Measurements from ENCODE around the gene GLI3.

The GLI3 gene

GRCh38 chr7:42168512-42168911 is 68.5 kb downstream of the GLI3 start:
- DNase-seq, result no peak

GRCh38 chr7:42167631-42168236 is 69.3 kb downstream of the GLI3 start:
- no peak for DNase-seq

GRCh38 chr7:42167206-42167605 is 69.8 kb downstream of the GLI3 start:
- no peak for DNase-seq

- no peak for DNase-seq
Measured at GRCh38 chr7:42164881-42165428, 72.1 kb downstream of the GLI3 start.

- DNase-seq, result no peak
Measured at GRCh38 chr7:42162560-42163325, 74.3 kb downstream of the GLI3 start.

GRCh38 chr7:42161719-42162118 is 75.3 kb downstream of the GLI3 start:
- DNase-seq, result no peak

- DNase-seq, result no peak
Measured at GRCh38 chr7:42161110-42161509, 75.9 kb downstream of the GLI3 start.

DNA sequence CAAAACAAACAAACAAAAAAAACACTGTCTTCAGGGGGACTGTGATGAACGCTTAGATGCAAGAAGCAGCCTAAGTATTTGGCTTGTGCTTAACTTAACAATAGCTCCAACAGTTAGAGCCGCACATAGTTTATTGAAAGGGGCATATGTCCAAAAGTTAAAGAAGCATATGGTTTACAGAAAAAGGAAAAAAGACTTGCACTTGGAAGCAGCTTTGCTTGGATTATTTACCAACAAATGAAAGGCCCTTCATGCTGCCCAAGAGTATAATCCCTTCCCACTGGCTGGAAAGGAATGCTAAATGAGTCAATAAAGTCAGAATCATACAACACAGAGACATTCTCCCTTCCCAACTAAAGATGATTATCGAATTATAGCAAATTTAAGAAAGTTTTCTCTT is 77.9 kb downstream of the GLI3 start:
- DNase-seq, result no peak

- DNase-seq, result no peak
Measured at GRCh38 chr7:42156967-42157721, 79.9 kb downstream of the GLI3 start.

- no peak for DNase-seq
Measured at GRCh38 chr7:42156291-42156865, 80.6 kb downstream of the GLI3 start.

- no peak for DNase-seq
Measured at GRCh38 chr7:42155584-42156290, 81.3 kb downstream of the GLI3 start.

GRCh38 chr7:42154173-42154572 is 82.8 kb downstream of the GLI3 start:
- no peak for DNase-seq

GRCh38 chr7:42152329-42153205 is 84.4 kb downstream of the GLI3 start:
- DNase-seq, result no peak

GRCh38 chr7:42151309-42151708 is 85.7 kb downstream of the GLI3 start:
- DNase-seq, result no peak

DNA sequence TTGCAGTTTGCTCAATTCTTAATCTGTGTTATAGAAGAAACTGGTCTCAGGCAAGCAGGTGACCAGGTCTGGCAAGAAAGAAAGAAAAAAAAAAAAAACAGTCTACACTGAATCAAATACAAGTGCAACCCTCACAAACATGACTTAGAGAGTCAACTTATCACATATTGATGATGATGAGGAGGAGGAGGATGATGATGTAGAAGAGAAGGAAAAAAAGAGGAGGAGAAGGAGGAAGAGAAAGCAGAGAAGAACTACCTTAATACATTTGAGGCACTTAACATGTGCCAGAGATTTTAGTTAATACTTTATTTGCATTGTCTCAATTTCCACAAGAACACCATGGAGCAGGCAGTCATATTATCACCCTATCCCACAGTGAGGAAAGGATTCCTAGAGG is 91.5 kb downstream of the GLI3 start:
- no peak for DNase-seq

DNA sequence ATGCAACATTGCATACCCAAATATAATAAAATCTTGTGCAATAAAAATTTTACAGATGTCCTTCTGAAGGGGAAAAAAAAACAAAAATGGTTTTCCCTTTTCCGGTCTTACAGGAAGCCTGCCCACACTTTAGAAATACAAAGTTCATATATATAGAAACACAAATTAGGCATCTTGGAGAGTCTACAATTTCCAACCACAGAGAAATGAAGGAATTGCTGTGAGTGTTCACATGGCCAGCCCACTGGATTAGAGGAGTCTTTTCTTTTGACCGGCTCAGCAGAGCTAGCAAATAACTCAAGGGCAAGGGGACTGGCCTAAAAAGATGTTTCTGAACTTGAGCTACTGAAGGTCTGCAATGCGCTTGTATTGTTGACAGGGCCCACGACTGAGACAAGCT is 92.4 kb downstream of the GLI3 start:
- no peak for DNase-seq

DNA sequence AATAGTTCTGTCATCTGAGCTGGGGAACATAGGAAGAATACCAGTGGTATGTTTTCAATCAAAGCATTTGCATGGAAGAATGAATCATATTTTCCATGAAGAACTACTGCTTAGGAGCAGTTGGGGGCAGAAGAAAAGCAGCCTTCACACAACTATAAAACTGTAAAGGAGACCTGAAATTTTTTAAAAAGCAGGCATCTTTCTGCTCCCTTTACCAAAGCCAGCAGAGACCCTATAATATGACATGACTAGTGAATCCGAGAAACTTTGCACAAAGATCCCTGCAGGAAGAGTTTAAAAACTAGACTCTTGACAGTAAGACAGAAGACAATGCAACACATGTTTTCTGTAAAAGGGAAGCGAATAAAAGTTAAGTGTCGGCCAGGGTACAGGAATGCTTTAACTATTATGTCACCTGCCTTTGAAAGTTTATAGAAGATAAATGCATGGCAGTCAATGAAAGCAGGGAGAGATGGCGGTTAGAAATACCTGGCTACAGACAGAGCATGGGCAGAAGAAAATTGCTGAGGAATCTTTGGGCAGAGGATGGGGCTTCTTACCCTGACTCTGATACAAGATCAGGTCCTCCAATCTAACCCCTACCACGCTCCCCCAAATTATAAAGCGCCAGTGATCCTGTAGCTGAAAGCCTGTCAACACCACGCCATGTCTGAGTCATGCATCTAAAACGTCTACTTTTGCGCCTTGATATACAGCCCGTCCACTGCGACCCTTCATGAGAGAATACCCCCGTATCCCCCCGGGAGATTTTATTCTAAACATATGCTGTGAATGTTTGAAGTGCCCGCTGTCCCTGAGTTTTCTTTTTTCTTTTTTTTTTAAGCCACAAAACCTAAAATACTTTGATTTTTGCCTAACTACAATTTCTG is 93.1 kb downstream of the GLI3 start:
- DNase-seq, result no peak

DNA sequence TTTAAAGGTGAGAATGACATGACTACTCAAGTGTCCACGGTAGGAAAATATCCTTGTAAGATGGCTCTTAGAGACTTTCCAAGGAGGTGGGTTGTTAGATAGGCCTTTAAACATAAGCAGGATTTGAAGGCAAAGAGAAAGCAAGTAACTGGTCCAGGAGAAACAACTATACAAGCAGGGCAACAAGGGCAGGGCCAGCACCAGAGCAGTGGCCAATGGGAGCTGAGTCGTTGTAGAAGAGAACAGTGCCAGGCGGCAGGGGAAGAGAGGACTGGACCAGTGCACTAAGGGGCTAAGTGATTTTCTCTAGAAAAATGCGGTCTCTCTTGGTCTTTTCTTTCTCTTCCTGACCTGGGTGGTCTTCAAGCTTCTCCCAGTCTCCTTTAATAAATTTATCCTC is 94.9 kb downstream of the GLI3 start:
- no peak for DNase-seq

DNA sequence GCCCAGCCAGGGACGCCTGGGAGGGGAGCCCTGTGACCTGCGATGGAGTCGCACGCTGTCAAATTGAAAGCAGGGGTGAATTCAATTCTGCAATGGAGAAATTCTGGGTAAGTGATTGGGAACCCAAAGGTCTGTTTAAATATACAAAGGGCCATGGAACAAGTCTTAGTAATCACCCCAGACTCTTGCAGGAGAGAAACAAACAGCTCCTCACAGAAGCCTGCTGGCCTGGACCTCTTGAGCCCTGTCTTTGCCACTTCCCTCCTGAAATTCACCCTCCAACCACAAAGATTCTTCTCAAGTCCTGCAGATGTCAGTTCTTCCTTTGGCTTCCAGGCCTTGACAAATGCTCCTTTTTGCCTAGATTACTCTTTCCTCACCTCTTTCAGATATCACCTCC is 97.3 kb downstream of the GLI3 start:
- DNase-seq, result no peak

GRCh38 chr7:42138691-42139090 is 98.3 kb downstream of the GLI3 start:
- no peak for DNase-seq

GRCh38 chr7:42137941-42138340 is 99.1 kb downstream of the GLI3 start:
- DNase-seq, result no peak

All from NCI-H446 treated with DMSO at 0.1 percent for 48 hours (cell line).